HG03025 (cell line): ENCODE results near the gene DNAJA4.

Experiments used
- ATAC-seq: cut with Tn5 transposase; IDR thresholded peaks from one replicate; pipeline ENCODE4 v1.9.1; 2021; ENCODE audit warnings: mild to moderate bottlenecking, moderate library complexity; ENCODE audit not compliant: unreplicated experiment, low FRiP score

DNAJA4 gene

GRCh38 chr15:78276064-78276943, 11.9 kb downstream of the DNAJA4 start:
- no peak for ATAC-seq

GRCh38 chr15:78280319-78281072, 16.1 kb downstream of the DNAJA4 start:
- no peak for ATAC-seq

GRCh38 chr15:78282324-78282723, 18.0 kb downstream of the DNAJA4 start:
- ATAC-seq, result no peak

- no peak for ATAC-seq
Measured at GRCh38 chr15:78284758-78285157, 20.4 kb downstream of the DNAJA4 start.

GRCh38 chr15:78290222-78290621, 25.9 kb downstream of the DNAJA4 start:
- ATAC-seq, result no peak

GRCh38 chr15:78291052-78291451, 26.7 kb downstream of the DNAJA4 start:
- no peak for ATAC-seq

GRCh38 chr15:78291698-78292097, 27.3 kb downstream of the DNAJA4 start:
- no peak for ATAC-seq

- no peak for ATAC-seq
Measured at GRCh38 chr15:78292219-78292618, 27.9 kb downstream of the DNAJA4 start.

GRCh38 chr15:78299101-78299930, 35.0 kb downstream of the DNAJA4 start, which contains the start of gene SKIC8:
Gene SKIC8 (minus strand): TSS chr15:78299609. CDS start chr15:78295686, 3,923 bp downstream.
- ATAC-seq, result peak; percentile 85

- ATAC-seq, result no peak
Measured at GRCh38 chr15:78301326-78301725, 37.0 kb downstream of the DNAJA4 start.

- no peak for ATAC-seq
Measured at GRCh38 chr15:78301828-78302227, 37.5 kb downstream of the DNAJA4 start.

GRCh38 chr15:78302579-78303312, 38.4 kb downstream of the DNAJA4 start:
- no peak for ATAC-seq

GRCh38 chr15:78304216-78305066, 40.1 kb downstream of the DNAJA4 start:
- no peak for ATAC-seq

GRCh38 chr15:78306176-78306774, 41.9 kb downstream of the DNAJA4 start:
- ATAC-seq, result no peak

GRCh38 chr15:78307976-78308375, 43.6 kb downstream of the DNAJA4 start:
- no peak for ATAC-seq

GRCh38 chr15:78308422-78309032, 44.2 kb downstream of the DNAJA4 start:
- ATAC-seq, result no peak

GRCh38 chr15:78311292-78311691, 46.9 kb downstream of the DNAJA4 start:
- no peak for ATAC-seq

GRCh38 chr15:78312536-78312935, 48.2 kb downstream of the DNAJA4 start:
- ATAC-seq, result no peak
